ENCODE data around the gene GFPT2.

Gene GFPT2

GRCh38 chr5:180350711-180351465 is 2.2 kb downstream of the GFPT2 start:
- no peak for DNase-seq

GRCh38 chr5:180350296-180350695 is 2.8 kb downstream of the GFPT2 start:
- no peak for DNase-seq

GRCh38 chr5:180349391-180349790 is 3.7 kb downstream of the GFPT2 start:
- DNase-seq: no peak

GRCh38 chr5:180348336-180348735 is 4.8 kb downstream of the GFPT2 start:
- no peak for DNase-seq

- DNase-seq: no peak
Measured at GRCh38 chr5:180347702-180348101, 5.4 kb downstream of the GFPT2 start.

- no peak for DNase-seq
Measured at GRCh38 chr5:180346358-180346757, 6.8 kb downstream of the GFPT2 start.

GRCh38 chr5:180345781-180346180 is 7.4 kb downstream of the GFPT2 start:
- DNase-seq: no peak

- DNase-seq: no peak
Measured at GRCh38 chr5:180345186-180345585, 8.0 kb downstream of the GFPT2 start.

GRCh38 chr5:180344696-180344999 is 8.5 kb downstream of the GFPT2 start:
- DNase-seq: no peak

- DNase-seq: peak; percentile 43
Measured at GRCh38 chr5:180343831-180344695, 9.1 kb downstream of the GFPT2 start.

- peak; percentile 54 for DNase-seq
Measured at GRCh38 chr5:180343110-180343830, 9.9 kb downstream of the GFPT2 start.

GRCh38 chr5:180341595-180341994 is 11.5 kb downstream of the GFPT2 start:
- DNase-seq: no peak

- no peak for DNase-seq
Measured at GRCh38 chr5:180340856-180341255, 12.3 kb downstream of the GFPT2 start.

GRCh38 chr5:180339583-180340183 is 13.5 kb downstream of the GFPT2 start:
- DNase-seq: no peak

GRCh38 chr5:180338001-180338707 is 15.0 kb downstream of the GFPT2 start:
- DNase-seq: no peak

GRCh38 chr5:180336234-180337020 is 16.7 kb downstream of the GFPT2 start:
- DNase-seq: no peak

- no peak for DNase-seq
Measured at GRCh38 chr5:180335614-180336233, 17.4 kb downstream of the GFPT2 start.

GRCh38 chr5:180334751-180335613 is 18.2 kb downstream of the GFPT2 start:
- no peak for DNase-seq

GRCh38 chr5:180334176-180334575 is 19.0 kb downstream of the GFPT2 start:
- DNase-seq: no peak

- no peak for DNase-seq
Measured at GRCh38 chr5:180333661-180334060, 19.5 kb downstream of the GFPT2 start.

Data from retina (tissue), 1 donor.